ENCODE results near the gene ASTN1.

DNA sequence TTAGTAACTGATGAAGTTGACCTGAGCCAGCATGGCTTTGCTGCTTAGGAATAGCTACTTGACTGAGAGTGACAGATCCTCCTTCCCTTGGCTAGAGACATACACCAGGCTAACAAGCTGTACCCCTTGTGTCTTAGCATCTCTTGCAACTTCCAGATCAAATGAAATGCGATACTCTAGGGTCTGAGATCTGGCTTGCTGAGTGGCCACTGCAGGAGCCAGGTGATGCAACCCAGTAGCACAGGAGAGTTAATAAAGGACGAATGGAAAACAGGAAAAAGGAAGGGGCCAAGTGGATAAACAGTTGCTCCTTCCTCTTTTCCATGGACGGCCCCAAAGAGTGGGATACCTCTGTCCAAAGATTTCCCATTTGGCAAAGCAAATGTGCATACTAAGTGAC is 38.2 kb downstream of the ASTN1 start:
- no peak for TF ChIP-seq POLR2AphosphoS5 (IDR thresholded peaks at IDR 0.05; ENCODE audit: low read depth, low read length)
- TF ChIP-seq CTCF (IDR thresholded peaks at IDR 0.05) = no peak
- TF ChIP-seq, protein P1, sequence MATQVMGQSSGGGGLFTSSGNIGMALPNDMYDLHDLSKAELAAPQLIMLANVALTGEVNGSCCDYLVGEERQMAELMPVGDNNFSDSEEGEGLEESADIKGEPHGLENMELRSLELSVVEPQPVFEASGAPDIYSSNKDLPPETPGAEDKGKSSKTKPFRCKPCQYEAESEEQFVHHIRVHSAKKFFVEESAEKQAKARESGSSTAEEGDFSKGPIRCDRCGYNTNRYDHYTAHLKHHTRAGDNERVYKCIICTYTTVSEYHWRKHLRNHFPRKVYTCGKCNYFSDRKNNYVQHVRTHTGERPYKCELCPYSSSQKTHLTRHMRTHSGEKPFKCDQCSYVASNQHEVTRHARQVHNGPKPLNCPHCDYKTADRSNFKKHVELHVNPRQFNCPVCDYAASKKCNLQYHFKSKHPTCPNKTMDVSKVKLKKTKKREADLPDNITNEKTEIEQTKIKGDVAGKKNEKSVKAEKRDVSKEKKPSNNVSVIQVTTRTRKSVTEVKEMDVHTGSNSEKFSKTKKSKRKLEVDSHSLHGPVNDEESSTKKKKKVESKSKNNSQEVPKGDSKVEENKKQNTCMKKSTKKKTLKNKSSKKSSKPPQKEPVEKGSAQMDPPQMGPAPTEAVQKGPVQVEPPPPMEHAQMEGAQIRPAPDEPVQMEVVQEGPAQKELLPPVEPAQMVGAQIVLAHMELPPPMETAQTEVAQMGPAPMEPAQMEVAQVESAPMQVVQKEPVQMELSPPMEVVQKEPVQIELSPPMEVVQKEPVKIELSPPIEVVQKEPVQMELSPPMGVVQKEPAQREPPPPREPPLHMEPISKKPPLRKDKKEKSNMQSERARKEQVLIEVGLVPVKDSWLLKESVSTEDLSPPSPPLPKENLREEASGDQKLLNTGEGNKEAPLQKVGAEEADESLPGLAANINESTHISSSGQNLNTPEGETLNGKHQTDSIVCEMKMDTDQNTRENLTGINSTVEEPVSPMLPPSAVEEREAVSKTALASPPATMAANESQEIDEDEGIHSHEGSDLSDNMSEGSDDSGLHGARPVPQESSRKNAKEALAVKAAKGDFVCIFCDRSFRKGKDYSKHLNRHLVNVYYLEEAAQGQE (IDR thresholded peaks at IDR 0.05; ENCODE audit: insufficient read depth in 1 of 2, low read depth in 2 of 2, low read length in 1 of 2) = no peak
- TF ChIP-seq SIN3A (IDR thresholded peaks at IDR 0.05; ENCODE audit: borderline replicate concordance, insufficient read depth, low read depth, low read length) = no peak

Measured in Panc1 (cell line).